Retinal pigment epithelial cell (primary cell): ENCODE data around the gene DHX57.
A peak's percentile ranks its signal among the peaks of the same experiment; 100 is the strongest.

Experiments used
- DNase-seq: peaks from one replicate; pipeline ENCODE4 v3.0.0-alpha.2; 2010; ENCODE audit warnings: low read depth
- H3K4me3 ChIP-seq: 2 replicates; pipeline ENCODE4 v1.5.1; 2011; ENCODE audit warnings: mild to moderate bottlenecking, low read length, control low read depth, moderate library complexity
- CTCF ChIP-seq: conservative IDR thresholded peaks from 2 replicates; pipeline ENCODE4 v1.5.1; 2011; ENCODE audit warnings: low read depth, low read length, control low read depth, inconsistent platforms

DHX57 gene

DNA sequence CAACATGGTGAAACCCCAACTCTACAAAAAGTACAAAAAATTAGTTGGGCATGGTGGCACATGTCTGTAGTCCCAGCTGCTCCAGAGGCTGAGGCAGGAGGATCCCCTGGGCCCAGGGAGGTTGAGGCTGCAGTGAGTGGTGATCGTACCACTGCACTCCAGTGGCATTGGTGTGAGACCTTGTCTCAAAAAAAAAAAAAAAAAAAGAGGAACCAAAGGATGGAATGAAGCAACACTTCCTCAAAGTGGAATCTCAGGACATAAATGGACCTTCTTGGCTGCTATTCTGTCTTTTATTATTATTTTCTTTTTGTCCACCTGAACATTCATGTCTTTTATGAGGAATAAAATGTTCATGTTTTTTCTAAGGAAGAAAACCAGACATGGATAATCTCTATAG is 84.0 kb downstream of the DHX57 start:
- H3K4me3 ChIP-seq = no peak overlapping the region
- DNase-seq = no peak
- no peak for TF ChIP-seq CTCF

- DNase-seq = no peak
- TF ChIP-seq CTCF = no peak
- no peak overlapping the region for H3K4me3 ChIP-seq
Observed at GRCh38 chr2:38789691-38790090, 86.0 kb downstream of the DHX57 start.

GRCh38 chr2:38788306-38788705 is 87.4 kb downstream of the DHX57 start:
- no peak for TF ChIP-seq CTCF
- H3K4me3 ChIP-seq = no peak overlapping the region
- DNase-seq = no peak

GRCh38 chr2:38783586-38783985 is 92.1 kb downstream of the DHX57 start:
- no peak for TF ChIP-seq CTCF
- H3K4me3 ChIP-seq = no peak overlapping the region
- DNase-seq = no peak

GRCh38 chr2:38778687-38779082 is 97.0 kb downstream of the DHX57 start:
- no peak for DNase-seq
- peak overlapping the region; percentile 87 for H3K4me3 ChIP-seq
- TF ChIP-seq CTCF = no peak

DNA sequence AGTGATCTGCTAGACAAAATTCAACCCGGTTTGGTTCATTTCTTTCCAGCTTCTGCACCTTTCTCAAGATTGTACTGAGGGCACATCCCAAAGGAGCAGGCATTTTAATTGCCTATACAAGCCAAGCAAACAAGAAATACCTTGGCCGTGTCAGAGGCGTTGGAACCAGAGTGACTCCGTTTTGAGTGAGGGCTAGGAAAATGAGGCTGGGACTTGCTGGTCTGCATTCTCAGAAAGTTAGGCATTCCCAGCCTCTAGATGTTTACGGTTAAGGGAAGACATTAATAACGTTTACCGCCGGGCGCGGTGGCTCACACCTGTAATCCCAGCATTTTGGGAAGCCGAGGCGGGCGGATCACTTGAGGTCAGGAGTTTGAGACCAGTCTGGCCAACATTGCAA is 99.2 kb downstream of the DHX57 start:
- no peak overlapping the region for H3K4me3 ChIP-seq
- TF ChIP-seq CTCF = no peak
- DNase-seq = no peak

DNA sequence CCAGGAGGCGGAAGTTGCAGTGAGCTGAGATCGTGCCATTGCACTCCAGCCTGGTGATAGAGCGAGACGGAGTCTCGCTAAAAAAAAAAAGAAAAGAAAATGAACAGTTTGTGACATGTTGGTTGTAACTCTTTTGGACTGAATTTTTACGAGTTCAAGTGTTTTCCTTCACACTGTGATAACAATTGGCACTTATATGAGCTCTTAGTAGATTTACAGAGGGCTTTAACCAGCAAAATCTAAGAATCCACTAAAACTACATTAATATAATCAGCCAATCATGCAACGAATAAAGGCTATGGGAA is 99.9 kb downstream of the DHX57 start:
- DNase-seq = no peak
- H3K4me3 ChIP-seq = no peak overlapping the region

More for the DNA sequence above, 99.9 kb downstream of the DHX57 start:
- TF ChIP-seq CTCF = no peak
